K562 (cell line): ENCODE measurements around the gene MYBPC3. TPM values are rescaled to one million over a fixed set of nuclear protein-coding genes. Genes with fewer than 3 reads are reported as not detected.

Experiments used
- ATAC-seq: fragments of 200-7000 bp; cut with Tn5 transposase; 3 replicates; pipeline ENCODE4 v1.9.1; 2020; ENCODE audit warnings: moderate library complexity
- BruUV-seq: library from RNA; stranded (reverse); fragments of 400-500 nt; replicated peaks from 2 replicates; lab custom pipeline; 2021; lab: Mats Ljungman, UMichigan
- CTCF ChIA-PET: fragments of 300-600 bp; formaldehyde crosslinking; extraction: SDS; loops from one replicate; lab custom pipeline; 2021; ENCODE audit warnings: low intra/inter-chr PET ratio; lab: Yijun Ruan, JAX
- POLR2A ChIA-PET: fragments of 300-600, 350-650 bp; sonication (Branson Sonifier 250); formaldehyde crosslinking; extraction: SDS; loops from one replicate; lab custom pipeline; 2021; ENCODE audit warnings: antibody characterized with exemption, inconsistent platforms; lab: Yijun Ruan, JAX
- DNase-seq, 4 experiments: peaks; one replicate each; pipeline versions ENCODE4 v3.0.0 to v3.0.0-alpha.2; 2011 to 2018; ENCODE audit warnings: low spot score in 3 of 4, mixed read lengths in 3 of 4; ENCODE audit errors: extremely low read depth in 1 of 4
- FAIRE-seq: peaks from 2 replicates; lab custom pipeline; 2011; peaks lifted over from hg19 to GRCh38; lab: Jason Lieb, UNC
- H2AFZ ChIP-seq: 2 replicates; pipeline ENCODE4 v1.6.0; 2011; ENCODE audit warnings: low read depth, low read length, control low read depth, inconsistent platforms
- H3K27ac ChIP-seq: fragments of 200-600 bp; 3 replicates; pipeline ENCODE4 v1.8.0; 2011; ENCODE audit warnings: low read depth, mild to moderate bottlenecking, control low read depth, inconsistent platforms, low read length, moderate library complexity, mixed read lengths; ENCODE audit errors: extremely low read depth
- H3K27me3 ChIP-seq, 2 experiments: fragments of 300-600 bp in 1 of 2; 2 replicates in 1 of 2; 3 replicates in 1 of 2; pipeline versions ENCODE4 v1.6.0 to v1.8.0; 2011; ENCODE audit warnings: inconsistent platforms in 2 of 2, low read length in 2 of 2, mild to moderate bottlenecking in 1 of 2, mixed read lengths in 1 of 2, moderate library complexity in 1 of 2; ENCODE audit not compliant: control insufficient read depth in 2 of 2, insufficient read depth in 2 of 2
- H3K36me3 ChIP-seq: fragments of 300-600 bp; 3 replicates; pipeline ENCODE4 v1.8.0; 2011; ENCODE audit warnings: mild to moderate bottlenecking, low read length, inconsistent platforms; ENCODE audit not compliant: control insufficient read depth, insufficient read depth
- H3K4me1 ChIP-seq, 2 experiments: fragments of 200-600 bp in 1 of 2; replicated peaks in 1 of 2; 2 replicates in 1 of 2; 3 replicates in 1 of 2; pipeline versions ENCODE4 v1.5.1 to v1.8.0; 2011; ENCODE audit warnings: inconsistent platforms in 2 of 2, low read length in 2 of 2, mild to moderate bottlenecking in 1 of 2, mixed read lengths in 1 of 2, moderate library complexity in 1 of 2; ENCODE audit not compliant: control insufficient read depth in 2 of 2, insufficient read depth in 2 of 2
- H3K4me2 ChIP-seq: 2 replicates; pipeline ENCODE4 v1.6.1; 2011; ENCODE audit warnings: low read length, control low read depth, inconsistent platforms, mixed read lengths; ENCODE audit not compliant: insufficient read depth
- H3K4me3 ChIP-seq: fragments of 200-600 bp; sonication (generic), shearing (Covaris generic); 2 replicates; pipeline ENCODE4 v1.5.1; 2016; ENCODE audit warnings: control low read depth, inconsistent platforms
- H3K79me2 ChIP-seq: fragments of 200-600 bp; 3 replicates; pipeline ENCODE4 v1.8.0; 2011; ENCODE audit warnings: low read length, inconsistent platforms; ENCODE audit not compliant: control insufficient read depth, insufficient read depth
- H3K9ac ChIP-seq, 2 experiments: 2 replicates each; pipeline versions ENCODE4 v1.6.0 to v1.6.1; 2011; ENCODE audit warnings: low read depth in 2 of 2, low read length in 2 of 2, control low read depth in 1 of 2, inconsistent platforms in 1 of 2, mild to moderate bottlenecking in 1 of 2, mixed read lengths in 1 of 2; ENCODE audit not compliant: insufficient read depth in 1 of 2
- H3K9me1 ChIP-seq: one replicate; pipeline ENCODE4 v1.6.0; 2011; ENCODE audit warnings: inconsistent platforms, mild to moderate bottlenecking, low read length, moderate library complexity; ENCODE audit not compliant: control insufficient read depth, insufficient read depth
- H3K9me3 ChIP-seq: replicated peaks from 2 replicates; pipeline ENCODE4 v1.5.1; 2011; ENCODE audit warnings: low read depth, low read length, inconsistent platforms; ENCODE audit not compliant: control insufficient read depth, insufficient read depth
- H4K20me1 ChIP-seq: replicated peaks from 2 replicates; pipeline ENCODE4 v1.6.1; 2011; ENCODE audit warnings: low read length, inconsistent platforms, mixed read lengths; ENCODE audit not compliant: control insufficient read depth, insufficient read depth
- HNRNPUL1 ChIP-seq: fragments of 200-400 bp; formaldehyde crosslinking; IDR thresholded peaks from 2 replicates; pipeline ENCODE4 v1.6.1; 2017; ENCODE audit warnings: low read length
- OTX1 ChIP-seq: fragments of 450-650 bp; formaldehyde crosslinking; IDR thresholded peaks from 2 replicates; pipeline ENCODE4 v1.4.0; 2022; ENCODE audit warnings: mild to moderate bottlenecking
- ZBED1 ChIP-seq: IDR thresholded peaks from 2 replicates; pipeline ENCODE4 v1.6.1; 2014
- WGBS: fragments of 100-300 bp; shearing (Covaris generic); methylation state at CpG from one replicate; pipeline ENCODE4 v1.1.6; 2016; ENCODE audit warnings: low coverage, mixed read lengths; ENCODE audit not compliant: insufficient coverage; ENCODE audit errors: missing lambda C conversion rate; 5-methylcytosine and 5-hydroxymethylcytosine counted together
- in situ Hi-C: fragments of 300-500 bp; cut with MboI; formaldehyde crosslinking; loops from 4 replicates; pipeline ENCODE4 v1.15.0; 2018; ENCODE audit warnings: inconsistent platforms, mixed read lengths
- intact Hi-C: fragments of 100-400 bp; cut with micrococcal nuclease; formaldehyde crosslinking; loops from 2 replicates; pipeline ENCODE4 v1.14.2; 2022
- polyA plus RNA-seq, 8 experiments: library from polyadenylated mRNA; depleted of rRNA in 4 of 8; stranded (reverse) in 5 of 8; unstranded in 3 of 8; fragments of >200 nt; fragmentation: Nextera tagmentation in 2 of 8; fragmentation: Illumina TruSeq in 1 of 8; extraction: Ambion mirVana in 2 of 8; extraction: Trizol in 1 of 8; gene quantifications; 2 replicates each; pipeline versions ENCODE4 v1.2.1 to v1.2.3, GENCODE V29; 2011 to 2014; ENCODE audit warnings: inconsistent platforms in 1 of 8, missing spikeins in 1 of 8
- total RNA-seq, 7 experiments: library from RNA; depleted of rRNA in 6 of 7; stranded (reverse); fragments of >200 nt in 6 of 7; fragmentation: Illumina TruSeq in 2 of 7; extraction: Trizol in 2 of 7; gene quantifications; 2 replicates each; pipeline versions ENCODE4 v1.2.1 to v1.2.3, GENCODE V29; 2011 to 2021; ENCODE audit warnings: low replicate concordance in 1 of 7
- TF ChIP-seq, protein P1 (sequence below): fragments of 150-350 bp; conservative IDR thresholded peaks from 2 replicates; pipeline ENCODE4 v1.6.1; 2014; ENCODE audit warnings: low read length
- TF ChIP-seq, protein P2 (sequence below): fragments of 450-650 bp; conservative IDR thresholded peaks from 2 replicates; pipeline ENCODE4 v1.6.1; 2016; ENCODE audit warnings: missing genetic modification characterization, low read depth, mild to moderate bottlenecking, missing compliant biosample characterization, moderate library complexity

Gene MYBPC3
- total and polyA plus RNA-seq, 9 of the 15 experiments (the other 6 are each of a cell fraction or from before 2014, with no cell fraction given), result 0.01 TPM; not detected in 8

DNA sequence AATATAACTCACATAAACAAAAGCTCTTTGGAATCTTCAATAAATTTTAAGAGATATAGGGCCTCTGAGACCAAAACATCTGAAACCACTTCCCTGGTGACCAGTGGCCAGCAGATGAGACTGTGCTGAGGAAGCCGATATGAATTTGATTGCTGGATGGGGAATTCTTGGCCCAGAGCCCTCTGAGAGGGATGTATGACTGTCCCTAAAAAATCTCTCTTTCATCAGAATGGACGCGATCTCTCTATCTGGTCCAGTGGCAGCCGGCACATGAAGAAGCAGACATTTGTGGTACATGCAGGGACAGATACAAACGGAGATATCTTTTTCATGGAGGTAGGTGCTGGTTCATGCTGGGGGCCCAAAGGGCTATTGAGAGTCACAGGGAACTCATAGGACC, 37.5 kb downstream of the MYBPC3 start:
- H3K4me2 ChIP-seq, result no peak overlapping the region
- intact Hi-C loops, result no loop called here
- no peak overlapping the region for H3K27ac ChIP-seq
- H3K9me1 ChIP-seq, result no peaks in the 10 kb centered on the region
- ChIA-PET CTCF (no interaction called here), POLR2A (no interaction called here)
- peaks cover 71% of the 10 kb centered on the region for H3K36me3 ChIP-seq
- no peaks in the 10 kb centered on the region for H3K9me3 ChIP-seq
- no peak overlapping the region for H3K9ac ChIP-seq
- WGBS, result 93% methylated on average over 5 of the region's 5 CpGs
- H4K20me1 ChIP-seq, result no peaks in the 10 kb centered on the region
- no peak for ATAC-seq
- H2AFZ ChIP-seq, result no peak overlapping the region
- H3K79me2 ChIP-seq, result no peaks in the 10 kb centered on the region
- H3K27me3 ChIP-seq, result no peaks in the 10 kb centered on the region
- BruUV-seq, result no TSS peak
- no peaks in the 10 kb centered on the region for H3K4me1 ChIP-seq
- in situ Hi-C loops, result no loop called here
- FAIRE-seq, result no peak
- no peak overlapping the region for H3K4me3 ChIP-seq
- DNase-seq, result no peak
- TF ChIP-seq OTX1 (CRISPR knock-in tag) (no peak), HNRNPUL1 (no peak), ZBED1 (no peak)
- TF ChIP-seq, protein P1, sequence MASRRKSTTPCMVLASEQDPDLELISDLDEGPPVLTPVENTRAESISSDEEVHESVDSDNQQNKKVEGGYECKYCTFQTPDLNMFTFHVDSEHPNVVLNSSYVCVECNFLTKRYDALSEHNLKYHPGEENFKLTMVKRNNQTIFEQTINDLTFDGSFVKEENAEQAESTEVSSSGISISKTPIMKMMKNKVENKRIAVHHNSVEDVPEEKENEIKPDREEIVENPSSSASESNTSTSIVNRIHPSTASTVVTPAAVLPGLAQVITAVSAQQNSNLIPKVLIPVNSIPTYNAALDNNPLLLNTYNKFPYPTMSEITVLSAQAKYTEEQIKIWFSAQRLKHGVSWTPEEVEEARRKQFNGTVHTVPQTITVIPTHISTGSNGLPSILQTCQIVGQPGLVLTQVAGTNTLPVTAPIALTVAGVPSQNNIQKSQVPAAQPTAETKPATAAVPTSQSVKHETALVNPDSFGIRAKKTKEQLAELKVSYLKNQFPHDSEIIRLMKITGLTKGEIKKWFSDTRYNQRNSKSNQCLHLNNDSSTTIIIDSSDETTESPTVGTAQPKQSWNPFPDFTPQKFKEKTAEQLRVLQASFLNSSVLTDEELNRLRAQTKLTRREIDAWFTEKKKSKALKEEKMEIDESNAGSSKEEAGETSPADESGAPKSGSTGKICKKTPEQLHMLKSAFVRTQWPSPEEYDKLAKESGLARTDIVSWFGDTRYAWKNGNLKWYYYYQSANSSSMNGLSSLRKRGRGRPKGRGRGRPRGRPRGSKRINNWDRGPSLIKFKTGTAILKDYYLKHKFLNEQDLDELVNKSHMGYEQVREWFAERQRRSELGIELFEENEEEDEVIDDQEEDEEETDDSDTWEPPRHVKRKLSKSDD, result no peak
- TF ChIP-seq, protein P2, sequence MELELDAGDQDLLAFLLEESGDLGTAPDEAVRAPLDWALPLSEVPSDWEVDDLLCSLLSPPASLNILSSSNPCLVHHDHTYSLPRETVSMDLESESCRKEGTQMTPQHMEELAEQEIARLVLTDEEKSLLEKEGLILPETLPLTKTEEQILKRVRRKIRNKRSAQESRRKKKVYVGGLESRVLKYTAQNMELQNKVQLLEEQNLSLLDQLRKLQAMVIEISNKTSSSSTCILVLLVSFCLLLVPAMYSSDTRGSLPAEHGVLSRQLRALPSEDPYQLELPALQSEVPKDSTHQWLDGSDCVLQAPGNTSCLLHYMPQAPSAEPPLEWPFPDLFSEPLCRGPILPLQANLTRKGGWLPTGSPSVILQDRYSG, result no peak
- TF ChIP-seq, all 486 proteins: peak for 0
